GM12892 (cell line): ENCODE data around the gene CORO2B.

Experiments used
- DNase-seq: peaks from one replicate; pipeline ENCODE4 v3.0.0; 2011; ENCODE audit not compliant: insufficient read length
- FAIRE-seq: peaks from 2 replicates; lab custom pipeline; 2011; peaks lifted over from hg19 to GRCh38; lab: Jason Lieb, UNC
- POLR2A ChIP-seq: IDR thresholded peaks from 2 replicates; pipeline ENCODE4 v1.6.1; 2011; ENCODE audit warnings: low read depth, low read length, control low read depth
- POLR2AphosphoS5 ChIP-seq: IDR thresholded peaks from 2 replicates; pipeline ENCODE4 v1.6.1; 2011; ENCODE audit warnings: low read depth, low read length, control low read depth
- TAF1 ChIP-seq: IDR thresholded peaks from 2 replicates; pipeline ENCODE4 v1.6.1; 2011; ENCODE audit warnings: low read depth, mild to moderate bottlenecking, control low read depth, low read length, borderline replicate concordance

CORO2B gene

GRCh38 chr15:68694111-68694510 is 115.3 kb downstream of the CORO2B start:
- DNase-seq (no peak), FAIRE-seq (no peak)
- TF ChIP-seq POLR2AphosphoS5 (no peak), TAF1 (no peak), POLR2A (no peak)

- FAIRE-seq, result no peak
- TF ChIP-seq POLR2AphosphoS5 (no peak), POLR2A (no peak), TAF1 (no peak)
- DNase-seq, result no peak
Observed at GRCh38 chr15:68695061-68695595, 116.3 kb downstream of the CORO2B start.

GRCh38 chr15:68696414-68697363 is 117.9 kb downstream of the CORO2B start:
- FAIRE-seq (no peak), DNase-seq (no peak)
- TF ChIP-seq POLR2A, result no peak
- TF ChIP-seq TAF1, result no peak
- TF ChIP-seq POLR2AphosphoS5, result no peak

GRCh38 chr15:68697711-68698690 is 119.2 kb downstream of the CORO2B start:
- TF ChIP-seq TAF1 (no peak), POLR2AphosphoS5 (no peak), POLR2A (no peak)

GRCh38 chr15:68698708-68699107 is 119.9 kb downstream of the CORO2B start:
- DNase-seq (no peak), FAIRE-seq (no peak)
- TF ChIP-seq POLR2A, result no peak

More at GRCh38 chr15:68697711-68698690, 119.2 kb downstream of the CORO2B start:
- no peak for DNase-seq
- no peak for FAIRE-seq

- DNase-seq, result no peak
- FAIRE-seq, result no peak
- TF ChIP-seq TAF1 (no peak), POLR2AphosphoS5 (no peak), POLR2A (no peak)
Observed at GRCh38 chr15:68699124-68699880, 120.5 kb downstream of the CORO2B start.

- no peak for FAIRE-seq
- no peak for TF ChIP-seq POLR2A
- no peak for TF ChIP-seq POLR2AphosphoS5
- no peak for TF ChIP-seq TAF1
- DNase-seq, result no peak
Observed at GRCh38 chr15:68699881-68700454, 121.2 kb downstream of the CORO2B start.

- DNase-seq (no peak), FAIRE-seq (no peak)
- no peak for TF ChIP-seq POLR2AphosphoS5
- TF ChIP-seq TAF1, result no peak
- no peak for TF ChIP-seq POLR2A
Observed at GRCh38 chr15:68700455-68701123, 121.8 kb downstream of the CORO2B start.

- FAIRE-seq, result no peak
- DNase-seq, result no peak
- no peak for TF ChIP-seq TAF1
- no peak for TF ChIP-seq POLR2A
- TF ChIP-seq POLR2AphosphoS5, result no peak
Observed at GRCh38 chr15:68701886-68702285, 123.1 kb downstream of the CORO2B start.
